GM18508 (cell line): Measurements from ENCODE around the gene SPAG5.

Experiments used
- ATAC-seq: cut with Tn5 transposase; IDR thresholded peaks from one replicate; pipeline ENCODE4 v1.9.1; 2021; ENCODE audit warnings: moderate number of reproducible peaks; ENCODE audit not compliant: insufficient read depth, unreplicated experiment

SPAG5 gene

DNA sequence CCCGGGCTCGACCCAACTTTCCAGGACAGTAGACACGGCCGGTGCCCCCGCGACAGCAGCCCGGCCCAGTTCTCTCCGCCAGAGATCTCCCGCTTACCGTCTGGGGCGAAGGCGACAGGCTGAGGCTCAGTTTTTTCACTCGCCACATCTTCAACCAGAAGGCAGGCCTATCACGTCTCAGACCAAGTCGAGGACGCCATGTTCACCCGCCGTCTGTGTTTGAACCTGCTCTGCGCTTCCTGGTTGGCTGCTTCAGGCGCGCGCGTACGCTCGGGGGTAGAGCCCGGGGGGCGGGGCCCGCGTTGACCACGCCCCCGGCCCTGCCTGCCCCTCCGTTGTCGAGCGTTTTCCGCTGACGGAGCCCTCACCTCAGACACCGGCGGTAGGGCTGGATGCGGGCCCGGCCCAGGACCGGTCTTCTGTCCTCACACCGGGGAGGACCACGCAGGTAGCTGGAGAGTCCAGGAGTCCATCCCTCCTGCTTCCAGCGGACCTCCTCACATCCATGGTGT, at the start of gene SPAG5:
Gene SPAG5, minus strand, starts transcription at position 227 of the 512 bp plus-strand sequence. Its CDS starts 79 bp downstream, at position 148.
- ATAC-seq, result peak; percentile 50

DNA sequence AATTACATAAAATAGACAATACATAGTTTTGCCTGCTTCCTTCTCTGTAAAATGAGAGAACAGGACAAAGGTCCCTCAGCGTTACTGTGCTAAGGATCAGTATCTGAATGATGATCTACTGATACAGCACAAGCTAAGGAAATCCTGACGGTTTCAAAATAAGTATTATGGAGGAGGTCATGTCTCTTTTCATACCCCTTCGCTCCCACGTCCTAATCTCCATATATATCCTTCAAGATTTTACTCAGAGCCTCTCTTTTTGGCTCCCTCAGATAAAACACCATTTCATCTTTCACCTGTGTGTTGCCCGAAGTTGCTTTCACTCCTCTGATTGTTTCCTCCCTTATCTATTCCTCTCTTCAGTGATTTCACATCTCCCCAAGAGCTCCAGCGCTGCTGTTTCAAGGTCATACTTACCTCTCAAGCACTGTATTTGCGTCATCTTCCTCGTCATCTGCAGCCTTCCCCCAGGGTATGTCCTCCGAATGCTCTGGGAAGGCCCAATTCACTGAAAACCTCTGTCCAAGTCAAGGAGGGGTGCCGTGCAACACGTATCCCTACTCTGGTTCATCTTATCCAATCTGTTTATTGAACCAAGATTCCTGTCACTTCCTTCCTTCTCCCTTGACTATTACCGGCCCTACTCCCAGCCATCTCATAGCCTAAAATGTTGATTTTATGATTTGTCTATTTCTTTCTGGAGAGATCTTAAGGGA, 47.4 kb upstream of the SPAG5 start:
- no peak for ATAC-seq

- no peak for ATAC-seq
Measured at GRCh38 chr17:28645576-28645939, 46.7 kb upstream of the SPAG5 start.

DNA sequence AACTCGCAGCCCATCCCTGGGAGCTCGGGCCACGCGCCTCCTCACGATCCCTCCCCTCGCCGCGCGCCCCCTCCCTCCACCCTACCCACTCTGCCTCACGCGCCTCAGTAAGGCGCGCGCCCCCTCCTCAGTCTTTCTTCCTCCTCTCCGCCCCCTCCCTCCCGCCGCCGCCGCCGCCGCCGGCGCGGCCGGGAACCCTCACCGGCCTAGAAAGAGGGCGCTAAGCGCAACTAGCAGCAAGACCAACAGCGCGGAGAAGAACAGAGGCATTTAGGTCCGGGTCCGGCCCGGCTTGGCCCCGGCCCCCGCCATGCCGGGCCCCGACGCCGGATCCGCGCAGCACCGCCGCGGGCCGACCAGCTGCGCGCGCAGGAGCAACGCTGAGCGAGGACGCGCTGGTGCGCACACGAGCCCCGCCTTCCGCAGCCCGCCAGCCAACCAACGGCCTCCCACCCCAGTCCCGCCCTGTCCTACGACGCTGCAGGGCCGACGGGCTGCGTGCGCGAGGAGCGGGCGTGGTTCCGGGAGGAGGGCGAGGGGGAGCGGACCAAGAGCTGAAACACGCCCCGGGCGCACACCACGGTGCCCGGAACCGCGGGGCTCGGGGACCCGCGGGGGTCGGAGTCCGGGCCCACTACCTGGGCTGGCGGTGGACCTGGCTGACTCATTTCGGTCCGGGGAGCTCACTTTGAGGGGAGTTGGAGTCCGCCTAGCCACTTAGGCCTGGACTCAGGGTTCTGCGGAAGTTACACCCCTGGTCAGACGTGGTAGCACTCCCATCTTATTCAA, 46.2 kb upstream of the SPAG5 start, which contains the start of gene BLTP2:
Gene BLTP2, minus strand, starts transcription at position 372 of the 789 bp plus-strand sequence. Its CDS starts 102 bp downstream, at position 270.
- ATAC-seq, result peak; percentile 52

DNA sequence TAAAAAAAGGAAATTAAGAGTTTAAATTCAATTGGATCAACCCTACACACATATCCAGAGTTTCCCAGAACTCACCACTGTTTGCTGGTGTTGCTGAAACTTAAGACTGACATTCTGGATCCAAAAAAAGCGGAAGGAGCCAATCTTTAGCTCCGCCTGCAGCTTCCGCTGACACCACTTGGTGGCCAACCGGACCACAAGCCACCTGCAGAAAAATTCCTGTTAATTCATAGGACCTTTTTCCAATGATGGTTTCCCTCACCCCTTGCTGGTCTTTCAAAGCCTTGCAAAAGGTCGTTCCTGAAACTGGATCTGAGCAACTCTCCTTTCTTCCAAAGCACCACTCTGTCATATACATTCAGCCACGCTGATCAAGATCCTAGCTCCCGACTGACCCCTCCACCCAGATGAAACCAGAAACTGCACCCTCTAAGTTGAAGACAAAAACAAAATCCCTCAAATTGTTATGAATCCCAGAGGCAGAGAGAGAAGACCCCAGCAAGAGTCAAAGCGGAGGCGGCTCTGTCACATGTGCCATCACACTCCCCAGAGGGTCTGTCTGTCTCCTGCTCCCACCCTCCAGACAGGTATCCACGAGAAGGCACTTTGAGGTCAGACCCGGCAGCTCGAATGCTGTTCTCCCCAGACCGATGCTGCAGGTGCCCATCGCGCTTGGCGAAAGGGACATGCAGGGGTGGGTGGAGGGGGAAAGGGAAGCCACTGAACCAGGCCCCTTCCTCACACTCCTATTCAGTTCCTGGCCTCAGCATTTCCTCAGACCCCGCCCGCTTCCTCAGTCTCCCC, 45.4 kb upstream of the SPAG5 start:
- no peak for ATAC-seq

- ATAC-seq, result no peak
Measured at GRCh38 chr17:28641579-28641978, 42.8 kb upstream of the SPAG5 start.

DNA sequence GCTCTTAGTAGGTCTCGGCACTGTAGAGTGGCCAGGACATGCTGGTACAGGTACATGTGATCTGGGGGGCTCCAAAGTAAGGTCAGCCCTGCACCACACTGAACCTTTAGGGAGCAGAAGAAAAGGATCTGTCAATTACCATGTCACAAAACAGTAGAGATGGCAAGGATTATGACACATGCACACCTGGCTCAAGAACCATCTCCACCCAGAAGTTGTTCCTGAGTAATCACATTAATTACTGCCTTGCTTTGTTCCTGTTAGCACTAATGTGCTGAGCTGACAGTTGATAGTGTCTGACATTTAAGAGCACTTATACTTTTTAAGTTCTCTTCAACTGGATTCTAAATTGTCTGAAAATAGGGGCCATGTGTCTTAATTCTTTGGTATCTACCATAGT, 36.7 kb upstream of the SPAG5 start:
- ATAC-seq, result no peak

DNA sequence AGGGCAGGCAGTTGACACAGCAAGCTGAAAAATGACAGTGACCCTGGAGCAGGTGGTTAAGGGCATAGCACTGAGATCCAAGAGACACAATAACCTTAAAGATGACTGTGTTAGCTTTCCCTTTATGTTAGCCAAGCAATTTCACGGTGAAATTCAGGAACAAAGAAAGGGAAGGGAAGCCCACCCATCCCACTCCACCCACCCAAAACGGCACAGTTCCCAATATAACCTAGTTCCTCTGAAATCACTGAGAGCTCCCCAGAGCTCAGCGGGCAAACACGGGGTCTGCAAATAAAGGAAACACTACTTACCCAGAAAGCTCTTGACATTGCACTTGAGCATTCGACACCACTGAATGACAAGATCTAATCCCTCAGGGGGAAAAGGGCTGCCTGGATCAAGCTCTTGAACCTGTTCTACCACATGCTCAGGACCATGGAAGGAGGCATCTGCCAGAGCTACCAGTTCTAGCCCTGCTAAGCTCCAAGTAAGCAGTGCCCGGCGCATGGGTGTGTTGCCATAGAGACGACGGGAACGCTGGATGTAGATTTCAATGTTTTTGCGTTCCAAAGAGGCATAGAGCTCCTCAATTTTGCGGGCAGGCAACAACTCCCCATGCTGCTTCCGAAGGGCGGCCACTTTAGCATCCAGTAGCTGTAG, 35.5 kb upstream of the SPAG5 start:
- no peak for ATAC-seq

DNA sequence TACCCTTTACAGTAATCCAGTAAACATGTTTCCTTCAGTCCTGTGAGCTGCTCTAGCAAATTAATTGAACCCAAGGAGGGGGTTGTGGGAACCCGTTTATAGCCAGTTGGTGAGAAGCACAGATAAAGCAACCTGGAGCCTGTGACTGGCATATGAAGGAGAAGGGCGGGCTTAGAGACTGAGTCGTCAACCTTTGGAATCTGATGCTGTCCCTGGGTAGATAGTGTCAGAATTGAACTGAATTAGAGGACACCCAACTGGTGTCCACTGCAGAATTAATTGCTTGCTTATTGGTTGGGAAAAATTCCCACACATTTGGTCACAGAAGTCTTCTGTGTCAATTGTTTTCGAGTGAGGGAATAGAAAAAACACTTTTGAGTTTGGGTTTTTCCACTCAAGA, 28.0 kb upstream of the SPAG5 start:
- no peak for ATAC-seq

DNA sequence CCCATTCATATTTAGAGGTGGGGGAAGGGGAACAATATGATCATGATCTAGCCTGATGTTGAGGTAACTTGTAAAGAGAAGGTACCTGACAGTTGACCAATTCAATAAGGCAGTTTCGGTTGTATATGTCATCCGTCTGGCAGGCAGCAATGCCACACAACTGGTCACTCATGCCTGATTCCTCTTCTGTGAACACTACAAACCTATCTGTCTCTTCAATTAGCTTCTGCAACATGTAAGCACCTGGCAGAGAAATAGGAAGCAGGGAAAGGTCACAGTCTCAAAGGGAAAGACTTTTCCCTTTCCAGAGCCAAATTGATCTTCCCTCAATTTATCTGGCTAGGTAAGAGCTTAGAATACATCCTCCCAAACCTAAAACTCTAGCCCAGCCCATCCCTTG, 25.3 kb upstream of the SPAG5 start:
- no peak for ATAC-seq

GRCh38 chr17:28623696-28624095, 24.9 kb upstream of the SPAG5 start:
- no peak for ATAC-seq

GRCh38 chr17:28622186-28622585, 23.4 kb upstream of the SPAG5 start:
- no peak for ATAC-seq

GRCh38 chr17:28620010-28620409, 21.2 kb upstream of the SPAG5 start:
- no peak for ATAC-seq

GRCh38 chr17:28618464-28618863, 19.6 kb upstream of the SPAG5 start:
- ATAC-seq, result no peak

DNA sequence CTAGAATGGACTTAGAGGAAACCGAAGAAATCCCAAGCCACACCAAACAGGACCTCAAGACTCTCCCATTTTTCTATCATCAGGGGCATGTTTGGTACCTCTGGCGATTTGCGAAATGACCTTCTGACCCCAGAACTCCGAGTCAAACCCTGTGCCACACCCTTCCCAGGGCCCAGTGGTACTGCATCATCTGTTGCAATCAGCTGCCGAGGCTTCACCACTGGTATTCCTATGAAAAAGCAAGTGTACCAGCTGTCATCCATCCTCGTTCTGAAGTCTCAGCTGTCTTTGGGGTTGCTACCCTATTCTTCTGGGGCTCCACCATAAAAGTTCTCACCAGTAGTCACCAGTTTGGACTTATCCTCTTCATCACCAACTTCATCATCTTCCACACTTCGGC, 17.5 kb upstream of the SPAG5 start:
- no peak for ATAC-seq

- no peak for ATAC-seq
Measured at GRCh38 chr17:28615260-28615940, 16.6 kb upstream of the SPAG5 start.

DNA sequence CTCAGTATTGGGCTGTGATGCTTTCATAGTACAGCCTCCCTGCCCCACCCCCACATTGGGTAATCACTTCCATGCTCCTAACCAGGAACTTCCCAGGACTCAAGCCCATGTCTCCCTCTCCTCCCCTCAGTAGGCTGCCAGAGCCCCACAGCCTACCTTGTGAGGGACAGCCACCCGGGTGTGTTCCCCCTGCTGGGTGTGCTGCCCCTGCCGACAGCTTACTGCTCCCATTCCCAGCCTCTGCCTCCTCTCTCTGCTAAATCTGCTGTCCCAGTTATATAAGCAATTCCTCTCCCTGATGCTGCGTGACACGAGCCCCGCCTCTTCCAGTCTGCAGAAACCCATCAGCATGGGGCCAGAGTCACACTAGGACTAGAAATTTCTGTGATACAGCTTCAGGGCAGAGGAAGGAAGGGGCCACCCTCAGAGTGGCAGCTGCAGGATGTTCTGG, 15.1 kb upstream of the SPAG5 start, which contains the start of gene RSKR:
Gene RSKR, minus strand, starts transcription at position 255 of the 451 bp plus-strand sequence. Its CDS starts 24 bp downstream, at position 231.
- ATAC-seq, result no peak

DNA sequence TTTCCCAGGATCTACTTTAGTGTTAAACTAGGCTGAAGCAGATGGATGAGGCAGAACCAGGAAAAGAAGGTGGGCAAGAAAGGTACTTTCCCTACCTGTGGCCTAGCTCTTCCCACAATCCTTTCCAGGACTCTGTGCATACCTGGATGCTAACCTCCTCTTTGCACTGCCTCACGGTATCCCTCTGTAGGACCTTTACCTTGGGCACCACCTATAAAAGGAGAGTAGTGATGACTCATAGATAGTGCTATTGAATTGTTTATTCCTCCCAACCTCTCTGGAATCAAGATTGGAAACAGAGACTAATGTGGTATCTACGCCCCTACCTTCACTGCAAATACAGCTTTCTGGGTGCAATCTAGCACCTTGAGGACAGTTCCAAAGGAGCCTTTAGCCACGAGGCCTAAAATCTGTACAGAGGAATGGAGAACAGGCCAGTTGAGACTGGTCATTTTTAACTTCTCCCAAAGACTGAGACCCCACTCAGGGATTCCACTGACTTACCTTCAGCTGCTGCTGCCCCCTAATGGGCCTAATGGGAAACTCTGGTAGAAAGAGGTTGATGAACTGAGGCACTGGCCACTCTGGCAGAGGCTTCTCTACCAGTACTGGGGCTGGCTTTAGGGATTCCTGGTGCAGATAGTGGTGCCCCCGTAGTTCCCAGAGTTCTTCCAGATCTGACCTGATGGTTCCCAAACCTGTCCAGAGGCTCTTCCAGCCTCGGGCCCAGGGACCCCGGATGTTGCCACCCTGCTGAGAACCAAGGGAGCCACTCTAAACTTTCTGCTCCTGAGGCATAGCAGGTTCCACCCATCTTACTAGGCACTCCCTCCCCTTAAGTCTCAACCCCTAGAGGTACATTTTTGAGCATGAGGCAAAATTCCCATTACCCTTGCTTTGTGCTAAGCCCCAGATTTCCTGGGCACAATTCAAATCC, 14.4 kb upstream of the SPAG5 start:
- no peak for ATAC-seq
